ENCODE data around the gene CDS2. TPM values are rescaled to one million over a fixed set of nuclear protein-coding genes. Genes with fewer than 3 reads are reported as not detected.
A peak's percentile ranks its signal among the peaks of the same experiment; 100 is the strongest.

CDS2 gene
- total and polyA plus RNA-seq, 2 experiments from 2014 or later, result 16.8 to 40.8 TPM

GRCh38 chr20:5173751-5174150 is 46.9 kb downstream of the CDS2 start (continued):
- TF ChIP-seq REST (IDR thresholded peaks at IDR 0.05; ENCODE audit: unreplicated experiment) (no peak), CTCF (conservative IDR thresholded peaks at IDR 0.05; ENCODE audit: low read depth in 2 of 2) (no peak), POLR2AphosphoS5 (IDR thresholded peaks at IDR 0.05; ENCODE audit: low read depth) (no peak), EZH2 (IDR thresholded peaks at IDR 0.05; ENCODE audit: low read depth, unreplicated experiment) (no peak), JUNB (IDR thresholded peaks at IDR 0.05; ENCODE audit: unreplicated experiment) (no peak)

- DNase-seq (ENCODE audit: low spot score) (no peak), ATAC-seq (no peak)
- H3K4me2 ChIP-seq, result peak overlapping the region; percentile 21
- Mint-ChIP-seq H3K27ac (peak overlapping the region; percentile 75), H3K4me1 (peaks cover 45% of the 10 kb centered on the region), H3K9me3 (no peaks in the 10 kb centered on the region), H3K36me3 (ENCODE audit: low read depth) (peaks cover 31% of the 10 kb centered on the region; the same call in 2 of the 3 replicates), H3K4me3 (no peak overlapping the region), H3K27me3 (ENCODE audit: insufficient read depth, low read depth, poor library complexity) (peaks cover 4% of the 10 kb centered on the region)
- TF ChIP-seq STAT1 (IDR thresholded peaks at IDR 0.05; ENCODE audit: unreplicated experiment) (no peak), ZNF462 (CRISPR knock-in tag; IDR thresholded peaks at IDR 0.05) (no peak), CREB1 (CRISPR knock-in tag; IDR thresholded peaks at IDR 0.05; ENCODE audit: low read depth) (no peak), CTCF (conservative IDR thresholded peaks at IDR 0.05; ENCODE audit: low read depth in 2 of 2) (no peak)
- H3K27me3 ChIP-seq (ENCODE audit: insufficient read depth), result no peaks in the 10 kb centered on the region
- H2AFZ ChIP-seq, result no peak overlapping the region
- H3K79me2 ChIP-seq (replicated peaks; ENCODE audit: insufficient read depth), result peaks cover 12% of the 10 kb centered on the region
- no peaks in the 10 kb centered on the region for H3K9me2 ChIP-seq (ENCODE audit: insufficient read depth)
- no peaks in the 10 kb centered on the region; the same call in 1 of the 2 replicates for H4K20me1 ChIP-seq (replicated peaks; ENCODE audit: insufficient read depth)
- H3K36me3 ChIP-seq (ENCODE audit: insufficient read depth), result peaks cover 5% of the 10 kb centered on the region
- 0 out of 2 replicates have a peak, but pooled peaks cover 5% of the 10 kb centered on the region for H3F3A ChIP-seq (replicated peaks; ENCODE audit: low read depth)
- H3K4me3 ChIP-seq, result no peak overlapping the region
- peak overlapping the region; percentile 82; the same call in 1 of the 2 replicates for H3K27ac ChIP-seq (ENCODE audit: low read depth)
- H3K4me1 ChIP-seq (ENCODE audit: insufficient read depth), result peaks cover 37% of the 10 kb centered on the region
Observed at GRCh38 chr20:5177071-5177470, 50.3 kb downstream of the CDS2 start.
